ENCODE measurements around the gene RASSF8.

GRCh38 chr12:25939606-25940005, 18.9 kb upstream of the RASSF8 start:
- TF ChIP-seq REST (IDR thresholded peaks at IDR 0.05; ENCODE audit: low read depth) (no peak), CEBPB (IDR thresholded peaks at IDR 0.05) (no peak), MAX (IDR thresholded peaks at IDR 0.05) (no peak), TCF12 (IDR thresholded peaks at IDR 0.05; ENCODE audit: low read depth) (no peak), USF1 (IDR thresholded peaks at IDR 0.05) (no peak), TAF1 (IDR thresholded peaks at IDR 0.05; ENCODE audit: low read depth) (no peak), YY1 (IDR thresholded peaks at IDR 0.05; ENCODE audit: low read depth) (no peak)

Measured in Ishikawa (cell line).